Pancreas (tissue), 10 donors: ENCODE measurements around the gene NAA60. TPM values are rescaled to one million over a fixed set of nuclear protein-coding genes. Genes with fewer than 3 reads are reported as not detected.

Experiments used
- ATAC-seq, 4 donors: fragments of 200-7000 bp; cut with Tn5 transposase; one replicate each; pipeline versions ENCODE4 v1.8.0 to v1.9.1; 2020; ENCODE audit warnings: mild to moderate bottlenecking in 4 of 4, moderate library complexity in 4 of 4
- DNase-seq, 6 donors: peaks; one replicate each; pipeline ENCODE4 v3.0.0-alpha.2; 2020
- FAIRE-seq: peaks from 2 replicates; lab custom pipeline; 2012; peaks lifted over from hg19 to GRCh38; lab: Jason Lieb, UNC
- H3K27ac ChIP-seq, 4 donors: fragments of 200-600 bp; sonication (generic); 1 replicate in 3 of 4; 2 replicates in 1 of 4; pipeline versions ENCODE4 v1.5.0 to v1.8.0; 2020
- H3K27me3 ChIP-seq, 4 donors: fragments of 200-600 bp; one replicate each; pipeline ENCODE4 v1.8.0; 2021
- H3K36me3 ChIP-seq, 3 donors: fragments of 200-600 bp; sonication (generic) in 1 of 3; one replicate each; pipeline versions ENCODE4 v1.5.0 to v1.8.0; 2020 to 2021
- H3K4me1 ChIP-seq, 3 donors: fragments of 200-600 bp; one replicate each; pipeline ENCODE4 v1.8.0; 2021
- H3K4me3 ChIP-seq, 4 donors: fragments of 200-600 bp; sonication (generic) in 2 of 4; one replicate each; pipeline versions ENCODE4 v1.5.0 to v1.8.0; 2020 to 2021
- H3K9me3 ChIP-seq, 4 donors: fragments of 200-600 bp; one replicate each; pipeline ENCODE4 v1.8.0; 2021
- WGBS, 2 donors: extraction: QIAGEN DNeasy Blood & Tissue Kit; methylation state at CpG; one replicate each; pipeline ENCODE4 v1.1.7; 2013; 5-methylcytosine and 5-hydroxymethylcytosine counted together
- intact Hi-C, 3 donors: fragments of 100-400 bp; cut with DNase I; formaldehyde crosslinking; loops; one replicate each; pipeline versions ENCODE4 v1.11.1 to v1.14.2; 2022
- polyA plus RNA-seq, 2 donors: library from polyadenylated mRNA; stranded (reverse); fragments of 200-250 nt; gene quantifications; one replicate each; pipeline ENCODE4 v1.2.3, GENCODE V29; 2013
- total RNA-seq, 6 donors: library from RNA; stranded (reverse); fragmentation: NEBNext Ultra II Directional in 4 of 6; extraction: Animal tissue kit (Norgen Biotek cat#: 25700) in 4 of 6; gene quantifications; one replicate each; pipeline versions ENCODE4 v1.2.1 to v1.2.4, GENCODE V29; 2021 to 2023
- TF ChIP-seq, protein P1 (sequence below), 4 donors: fragments of 200-600 bp; sonication (generic) in 3 of 4; IDR thresholded peaks; one replicate each; pipeline versions ENCODE4 v1.5.0 to v1.8.0; 2021; ENCODE audit warnings: antibody characterized with exemption in 4 of 4
- donor health status: healthy with polysubstance abuse.
- donor health status: DM: no; HTN: no; CAD: no; lungs with moderate emphysema.
- donor health status: DM: no; HTN: no; CAD: no.
- donor health status: control.
- donor health status: control.
- donor health status: Bipolar disorder and iron deficiency.
- donor health status: DM: yes; HTN: yes; CAD: no.
- donor health status: DM: no; HTN: no; CAD: no.
- donor health status: DM: no; HTN: no; CAD: no.
- donor health status: DM: yes; HTN: yes; CAD: no.

Gene NAA60
- total RNA-seq (10 to 100 TPM; 22.8 to 32.4 (median 24.9) TPM), polyA plus RNA-seq (10 to 100 TPM; 39.3 to 41.4 TPM)

DNA sequence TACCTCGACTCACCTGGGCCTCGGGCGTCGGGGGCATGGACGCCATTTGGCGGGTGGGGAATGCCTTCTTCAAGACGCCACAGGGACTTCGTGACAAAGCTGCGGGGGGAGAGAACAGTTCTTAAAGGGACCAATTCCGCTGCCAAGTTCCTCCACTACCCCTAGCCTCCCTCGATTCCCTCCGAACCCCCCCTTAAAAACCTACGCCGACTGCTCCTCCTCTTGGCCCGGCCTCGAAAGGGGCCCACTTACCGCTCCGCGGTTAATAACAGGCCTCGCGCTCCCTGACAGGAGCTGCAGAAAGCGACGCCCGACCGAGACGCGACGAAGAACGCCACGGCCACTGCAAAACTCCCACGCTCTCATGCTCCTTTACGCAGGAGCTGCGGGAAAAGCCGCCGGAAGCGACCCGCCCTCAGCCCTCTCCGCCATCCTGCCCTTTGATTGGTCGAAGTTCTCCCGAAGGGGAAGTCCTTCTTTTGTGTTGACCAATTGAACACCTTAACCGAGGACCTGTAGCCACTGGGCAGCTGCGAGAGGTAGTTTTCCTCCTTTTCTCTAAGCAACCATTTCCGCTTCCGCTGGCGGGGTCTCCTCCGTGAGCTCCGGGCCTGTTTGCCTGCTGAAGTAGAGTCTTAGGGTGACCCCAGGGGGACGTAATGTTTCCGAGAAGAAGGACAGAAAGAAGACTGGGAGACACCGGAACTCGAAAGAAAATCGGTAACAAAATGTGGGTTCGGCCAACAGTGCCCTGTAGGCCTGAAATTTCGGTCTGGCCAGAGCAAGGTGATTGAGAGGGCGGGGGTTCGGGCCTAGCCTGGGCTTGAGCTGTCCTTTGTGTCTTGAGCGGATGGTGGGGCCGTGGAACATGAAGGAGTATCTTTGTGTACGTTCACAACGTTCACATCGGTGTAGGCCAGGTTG is at the start of gene NAA60, which contains the start of gene ZNF597:
TSS of gene NAA60 (plus strand) at position 573 of the 924 bp plus-strand sequence. CDS start 32,548 bp downstream, outside the sequence.
TSS of gene ZNF597 (minus strand) at position 397 of the 924 bp plus-strand sequence. CDS start at position 46, 351 bp downstream.
- Histone ChIP-seq H3K4me1 (no peaks in the 10 kb centered on the region), H3K27me3 (no peaks in the 10 kb centered on the region), H3K27ac (peak within 1 kb of the TSS in 2 of 4 donors; percentile 56 to 68), H3K9me3 (no peaks in the 10 kb centered on the region), H3K36me3 (no peaks in the 10 kb centered on the region), H3K4me3 (peak within 1 kb of the TSS; percentile 30 to 50 (median 46))
- DNase-seq (peak; percentile 70 to 88 (median 83)), FAIRE-seq (no peak), ATAC-seq (peak; percentile 99 to 100 (median 100))
- intact Hi-C loops: no loop called here
- TF ChIP-seq, protein P1, sequence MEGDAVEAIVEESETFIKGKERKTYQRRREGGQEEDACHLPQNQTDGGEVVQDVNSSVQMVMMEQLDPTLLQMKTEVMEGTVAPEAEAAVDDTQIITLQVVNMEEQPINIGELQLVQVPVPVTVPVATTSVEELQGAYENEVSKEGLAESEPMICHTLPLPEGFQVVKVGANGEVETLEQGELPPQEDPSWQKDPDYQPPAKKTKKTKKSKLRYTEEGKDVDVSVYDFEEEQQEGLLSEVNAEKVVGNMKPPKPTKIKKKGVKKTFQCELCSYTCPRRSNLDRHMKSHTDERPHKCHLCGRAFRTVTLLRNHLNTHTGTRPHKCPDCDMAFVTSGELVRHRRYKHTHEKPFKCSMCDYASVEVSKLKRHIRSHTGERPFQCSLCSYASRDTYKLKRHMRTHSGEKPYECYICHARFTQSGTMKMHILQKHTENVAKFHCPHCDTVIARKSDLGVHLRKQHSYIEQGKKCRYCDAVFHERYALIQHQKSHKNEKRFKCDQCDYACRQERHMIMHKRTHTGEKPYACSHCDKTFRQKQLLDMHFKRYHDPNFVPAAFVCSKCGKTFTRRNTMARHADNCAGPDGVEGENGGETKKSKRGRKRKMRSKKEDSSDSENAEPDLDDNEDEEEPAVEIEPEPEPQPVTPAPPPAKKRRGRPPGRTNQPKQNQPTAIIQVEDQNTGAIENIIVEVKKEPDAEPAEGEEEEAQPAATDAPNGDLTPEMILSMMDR (IDR thresholded peaks at IDR 0.05): no peak
- WGBS, 2 donors: 40 to 44% methylated on average over 61 of the region's 61 CpGs

DNA sequence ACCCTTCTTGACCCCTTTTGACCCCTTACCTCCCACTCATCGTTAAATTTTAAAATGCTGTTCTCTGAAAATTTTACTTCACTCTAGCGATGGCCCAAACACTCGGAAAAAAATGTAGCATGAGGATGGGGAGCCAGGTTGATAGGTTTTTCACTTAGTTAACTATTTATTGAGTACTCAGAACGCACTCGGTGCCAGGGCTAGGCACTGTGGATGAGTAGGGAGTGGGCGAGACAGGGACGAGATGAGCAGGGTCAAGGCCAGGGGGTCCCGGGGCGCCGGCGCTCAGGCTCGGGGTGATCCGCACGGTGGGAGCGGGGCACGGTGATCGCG is 43.1 kb upstream of the NAA60 start:
- ATAC-seq (no peak), FAIRE-seq (no peak), DNase-seq (no peak)
- intact Hi-C loops: no loop called here
- Histone ChIP-seq H3K9me3 (no peaks in the 10 kb centered on the region), H3K4me3 (peak overlapping the region; percentile 75 to 96 (median 88)), H3K4me1 (peaks cover 0 to 14% (median 0%) of the 10 kb centered on the region in 3 donors), H3K36me3 (peaks cover 2 to 15% (median 6%) of the 10 kb centered on the region in 3 donors), H3K27ac (peak overlapping the region; percentile 53 to 63 (median 60)), H3K27me3 (no peaks in the 10 kb centered on the region)
- TF ChIP-seq, protein P1 (IDR thresholded peaks at IDR 0.05): no peak
- WGBS, 2 donors: 1 to 2% methylated on average over 18 of the region's 18 CpGs

DNA sequence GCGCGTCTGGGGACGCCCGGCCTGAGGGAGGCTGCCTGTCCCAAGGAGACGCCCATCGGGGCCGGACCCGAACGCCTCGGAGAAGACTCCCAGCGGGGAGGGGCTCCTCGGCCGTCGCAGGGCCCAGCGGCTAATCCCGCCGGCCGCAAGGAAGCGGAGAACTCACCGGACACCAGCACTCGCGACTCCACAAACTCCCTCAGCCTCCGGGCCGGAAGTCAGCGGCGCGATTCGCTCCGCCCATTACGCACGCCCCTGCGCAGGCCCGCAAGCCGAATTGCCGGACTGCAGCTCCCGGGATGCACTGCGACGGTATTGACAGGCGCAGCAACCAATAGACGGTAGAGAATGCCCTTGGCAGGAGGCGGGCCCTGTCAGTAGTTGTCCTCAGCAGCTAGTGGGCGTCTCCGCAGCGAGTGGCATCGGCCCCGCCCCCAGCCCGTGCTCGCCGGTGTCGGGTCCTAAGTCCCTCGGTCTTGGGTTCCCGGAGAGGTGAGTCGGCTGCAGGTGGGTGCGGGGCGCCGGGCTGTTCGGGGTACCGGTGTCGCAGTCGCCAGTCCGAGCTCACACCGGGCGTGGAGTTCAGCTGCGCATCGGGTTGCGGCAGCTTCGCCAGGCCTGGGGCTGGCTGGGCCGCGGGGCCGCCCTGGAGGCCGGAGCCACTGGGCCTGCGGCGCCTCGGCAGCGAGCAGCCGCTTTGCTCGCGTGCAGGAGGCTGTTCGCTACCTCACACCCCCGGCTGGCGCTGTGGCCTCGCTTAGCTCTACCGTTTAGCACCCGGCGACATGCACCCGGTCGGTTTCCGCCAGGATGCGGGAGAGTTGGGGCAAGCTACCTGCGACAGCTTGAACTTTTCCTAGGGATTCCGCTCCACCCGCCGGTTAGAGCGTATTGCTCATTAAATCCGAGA is 42.4 kb upstream of the NAA60 start, which contains the start of the genes ZNF174 and ZSCAN32:
TSS of gene ZNF174 (plus strand) at position 437 of the 910 bp plus-strand sequence. CDS start 790 bp downstream, outside the sequence.
TSS of gene ZSCAN32 (minus strand) at position 226 of the 910 bp plus-strand sequence. CDS start 3,447 bp downstream, outside the sequence.
- peak within 1 kb of the TSS; percentile 53 to 63 (median 60) for H3K27ac ChIP-seq
- intact Hi-C loops: no loop called here
- TF ChIP-seq, protein P1 (IDR thresholded peaks at IDR 0.05): no peak
- peak within 1 kb of the TSS; percentile 75 to 96 (median 88) for H3K4me3 ChIP-seq
- 0% methylated on average over 87 to 95 of the region's 95 CpGs for WGBS, 2 donors
- H3K4me1 ChIP-seq: peaks cover 0 to 14% (median 0%) of the 10 kb centered on the region in 3 donors
- H3K27me3 ChIP-seq: no peaks in the 10 kb centered on the region
- H3K9me3 ChIP-seq: peaks cover 0 to 1% (median 0%) of the 10 kb centered on the region in 4 donors
- ATAC-seq: peak; percentile 99 to 100 (median 99)
- peak; percentile 34 for FAIRE-seq
- peaks cover 0 to 21% (median 7%) of the 10 kb centered on the region in 3 donors for H3K36me3 ChIP-seq
- DNase-seq: peak; percentile 96 to 100 (median 99)

DNA sequence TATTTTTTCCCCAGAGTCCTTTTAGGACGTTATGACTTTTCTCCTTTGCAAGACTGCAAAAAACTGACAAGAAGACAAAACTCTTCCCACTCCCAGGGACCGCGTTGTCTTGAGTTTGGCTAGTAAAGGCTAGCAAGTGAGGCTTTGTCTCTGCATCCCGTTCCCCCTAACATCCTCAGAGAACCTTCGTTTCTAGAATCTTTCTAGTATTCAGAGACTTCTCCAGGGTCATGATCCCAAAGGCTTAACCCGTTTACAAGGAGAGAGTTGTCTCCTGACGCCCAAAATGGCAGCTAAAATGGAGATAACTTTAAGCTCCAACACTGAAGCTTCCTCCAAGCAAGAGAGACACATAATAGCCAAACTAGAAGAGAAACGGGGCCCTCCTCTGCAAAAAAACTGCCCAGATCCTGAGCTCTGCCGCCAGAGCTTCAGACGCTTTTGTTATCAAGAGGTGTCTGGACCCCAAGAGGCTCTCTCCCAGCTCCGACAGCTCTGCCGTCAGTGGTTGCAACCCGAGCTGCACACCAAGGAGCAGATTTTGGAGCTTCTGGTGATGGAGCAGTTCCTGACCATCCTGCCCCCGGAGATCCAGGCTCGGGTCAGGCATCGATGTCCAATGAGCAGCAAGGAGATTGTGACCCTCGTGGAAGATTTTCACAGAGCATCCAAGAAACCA is 41.6 kb upstream of the NAA60 start:
- 32 to 37% methylated on average over 17 of the region's 17 CpGs for WGBS, 2 donors
- intact Hi-C loops: no loop called here
- peaks cover 0 to 23% (median 7%) of the 10 kb centered on the region in 3 donors for H3K36me3 ChIP-seq
- peak overlapping the region; percentile 50 to 90 (median 80) for H3K4me3 ChIP-seq
- no peak for ATAC-seq
- no peak for DNase-seq
- FAIRE-seq: no peak
- peak overlapping the region; percentile 53 to 59 (median 57) for H3K27ac ChIP-seq
- TF ChIP-seq, protein P1 (IDR thresholded peaks at IDR 0.05): no peak
- H3K4me1 ChIP-seq: peaks cover 0 to 14% (median 0%) of the 10 kb centered on the region in 3 donors
- H3K9me3 ChIP-seq: peaks cover 0 to 2% (median 0%) of the 10 kb centered on the region in 4 donors
- H3K27me3 ChIP-seq: no peaks in the 10 kb centered on the region
